ENCODE results near the gene HUS1.

Gene HUS1

GRCh38 chr7:47978790-47979144 lies 648 bp downstream of the HUS1 start:
- no peak for DNase-seq

GRCh38 chr7:47973739-47974138 lies 5.7 kb downstream of the HUS1 start:
- no peak for DNase-seq

GRCh38 chr7:47970761-47971160 lies 8.7 kb downstream of the HUS1 start:
- no peak for DNase-seq

GRCh38 chr7:47968847-47969774 lies 10.3 kb downstream of the HUS1 start:
- DNase-seq, result no peak

GRCh38 chr7:47967708-47968107 lies 11.7 kb downstream of the HUS1 start:
- DNase-seq, result no peak

GRCh38 chr7:47967123-47967522 lies 12.3 kb downstream of the HUS1 start:
- no peak for DNase-seq

- DNase-seq, result no peak
Measured at GRCh38 chr7:47965456-47965855, 14.0 kb downstream of the HUS1 start.

- DNase-seq, result no peak
Measured at GRCh38 chr7:47962262-47962661, 17.2 kb downstream of the HUS1 start.

GRCh38 chr7:47957156-47957555 lies 22.3 kb downstream of the HUS1 start:
- no peak for DNase-seq

GRCh38 chr7:47956220-47956619 lies 23.2 kb downstream of the HUS1 start:
- DNase-seq, result no peak

GRCh38 chr7:47954231-47954911 lies 25.0 kb downstream of the HUS1 start:
- no peak for DNase-seq

GRCh38 chr7:47953822-47954221 lies 25.6 kb downstream of the HUS1 start:
- DNase-seq, result no peak

- no peak for DNase-seq
Measured at GRCh38 chr7:47952224-47952623, 27.2 kb downstream of the HUS1 start.

- DNase-seq, result no peak
Measured at GRCh38 chr7:47951374-47951773, 28.0 kb downstream of the HUS1 start.

GRCh38 chr7:47950714-47951113 lies 28.7 kb downstream of the HUS1 start:
- no peak for DNase-seq

GRCh38 chr7:47949703-47950102 lies 29.7 kb downstream of the HUS1 start:
- no peak for DNase-seq

- no peak for DNase-seq
Measured at GRCh38 chr7:47948141-47948790, 31.1 kb downstream of the HUS1 start, which contains the start of gene PKD1L1. Gene PKD1L1 (minus strand): TSS chr7:47948466. CDS start chr7:47948440, 26 bp downstream.

GRCh38 chr7:47947355-47947749 lies 32.1 kb downstream of the HUS1 start:
- no peak for DNase-seq

GRCh38 chr7:47946581-47947354 lies 32.6 kb downstream of the HUS1 start:
- DNase-seq, result no peak

- no peak for DNase-seq
Measured at GRCh38 chr7:47945261-47946015, 34.0 kb downstream of the HUS1 start.

GRCh38 chr7:47944536-47945260 lies 34.7 kb downstream of the HUS1 start:
- DNase-seq, result no peak

Measured in DMS79 (cell line).